HG03025 (cell line): ENCODE data around the gene TMEM37.

ENCODE experiments used
- ATAC-seq: cut with Tn5 transposase; IDR thresholded peaks from one replicate; pipeline ENCODE4 v1.9.1; 2021; ENCODE audit warnings: mild to moderate bottlenecking, moderate library complexity; ENCODE audit not compliant: unreplicated experiment, low FRiP score

Gene TMEM37

GRCh38 chr2:119475857-119476244 lies 44.2 kb downstream of the TMEM37 start:
- no peak for ATAC-seq

DNA sequence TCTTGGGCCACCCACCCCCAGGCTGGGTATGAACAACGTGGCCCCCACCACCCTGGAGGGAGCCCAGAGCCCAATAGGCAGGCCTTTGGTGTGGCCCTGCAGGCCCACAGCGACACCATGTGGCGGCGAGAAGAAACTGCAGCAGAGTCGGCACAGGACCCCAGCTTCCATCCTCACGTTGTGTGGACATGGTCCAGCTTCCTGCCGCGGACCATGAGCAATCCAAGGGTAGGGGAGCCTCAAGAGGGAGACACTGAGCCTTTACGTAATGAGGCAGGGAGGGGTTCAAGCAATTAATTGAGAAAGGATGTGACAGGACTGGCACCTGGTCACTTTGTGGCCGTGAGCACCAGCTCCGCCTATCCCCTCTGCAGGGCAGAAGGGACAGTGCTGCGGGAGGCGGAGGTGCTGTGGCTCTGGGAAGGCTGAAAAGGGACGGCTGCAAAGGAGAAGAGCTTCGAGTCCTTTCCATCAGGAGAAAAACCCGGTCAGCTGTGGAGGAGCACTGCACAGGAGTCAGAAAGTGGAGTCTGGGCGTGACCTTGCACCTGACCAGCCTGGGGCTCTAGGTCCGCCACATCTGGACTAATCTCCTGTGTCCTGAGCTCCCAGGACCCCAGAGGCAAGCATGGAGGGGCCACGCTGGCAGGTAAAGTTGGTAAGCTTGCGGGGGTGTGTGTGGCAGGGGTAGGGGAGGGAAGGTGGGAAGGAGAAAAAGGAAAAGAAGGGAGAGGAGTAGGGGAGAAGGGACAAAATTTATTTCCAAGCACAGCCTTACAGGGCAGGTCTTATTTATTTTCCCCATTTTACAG lies 44.9 kb downstream of the TMEM37 start:
- ATAC-seq, result peak; percentile 62

- ATAC-seq, result no peak
Measured at GRCh38 chr2:119477113-119477505, 45.5 kb downstream of the TMEM37 start.

GRCh38 chr2:119478188-119478977 lies 46.7 kb downstream of the TMEM37 start:
- no peak for ATAC-seq

DNA sequence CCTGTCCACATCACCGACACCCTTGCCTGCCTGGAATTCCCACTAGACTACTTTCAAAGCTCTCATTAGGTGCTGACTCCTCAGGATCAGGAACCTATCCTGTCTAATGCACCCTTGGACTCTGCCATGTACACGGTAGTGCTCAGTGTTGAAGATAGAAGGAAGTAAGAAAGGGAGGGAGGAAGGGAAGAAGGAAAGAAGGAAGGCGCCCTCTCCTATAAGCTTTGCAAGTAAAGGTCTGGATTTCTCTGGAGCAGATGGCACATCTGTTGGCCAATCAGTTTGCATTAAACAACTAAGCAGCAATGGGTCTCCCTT lies 47.3 kb downstream of the TMEM37 start:
- ATAC-seq, result no peak

DNA sequence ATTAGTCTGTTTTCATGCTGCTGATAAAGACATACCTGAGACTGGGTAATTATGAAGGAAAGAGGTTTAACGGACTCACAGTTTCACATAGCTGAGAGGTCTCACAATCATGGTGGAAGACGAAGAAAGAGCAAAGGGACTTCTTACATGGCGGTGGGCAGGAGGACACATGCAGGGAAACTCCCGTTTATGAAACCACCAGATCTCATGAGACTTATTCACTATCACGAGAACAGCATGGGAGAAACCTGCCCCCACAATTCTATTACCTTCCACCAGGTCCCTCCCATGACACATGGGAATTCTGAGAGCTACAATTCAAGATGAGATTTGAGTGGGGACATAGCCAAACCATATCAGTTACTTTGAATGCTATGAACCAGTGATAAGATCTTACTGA lies 48.5 kb downstream of the TMEM37 start:
- ATAC-seq, result no peak

- ATAC-seq, result no peak
Measured at GRCh38 chr2:119480718-119481142, 49.1 kb downstream of the TMEM37 start.

DNA sequence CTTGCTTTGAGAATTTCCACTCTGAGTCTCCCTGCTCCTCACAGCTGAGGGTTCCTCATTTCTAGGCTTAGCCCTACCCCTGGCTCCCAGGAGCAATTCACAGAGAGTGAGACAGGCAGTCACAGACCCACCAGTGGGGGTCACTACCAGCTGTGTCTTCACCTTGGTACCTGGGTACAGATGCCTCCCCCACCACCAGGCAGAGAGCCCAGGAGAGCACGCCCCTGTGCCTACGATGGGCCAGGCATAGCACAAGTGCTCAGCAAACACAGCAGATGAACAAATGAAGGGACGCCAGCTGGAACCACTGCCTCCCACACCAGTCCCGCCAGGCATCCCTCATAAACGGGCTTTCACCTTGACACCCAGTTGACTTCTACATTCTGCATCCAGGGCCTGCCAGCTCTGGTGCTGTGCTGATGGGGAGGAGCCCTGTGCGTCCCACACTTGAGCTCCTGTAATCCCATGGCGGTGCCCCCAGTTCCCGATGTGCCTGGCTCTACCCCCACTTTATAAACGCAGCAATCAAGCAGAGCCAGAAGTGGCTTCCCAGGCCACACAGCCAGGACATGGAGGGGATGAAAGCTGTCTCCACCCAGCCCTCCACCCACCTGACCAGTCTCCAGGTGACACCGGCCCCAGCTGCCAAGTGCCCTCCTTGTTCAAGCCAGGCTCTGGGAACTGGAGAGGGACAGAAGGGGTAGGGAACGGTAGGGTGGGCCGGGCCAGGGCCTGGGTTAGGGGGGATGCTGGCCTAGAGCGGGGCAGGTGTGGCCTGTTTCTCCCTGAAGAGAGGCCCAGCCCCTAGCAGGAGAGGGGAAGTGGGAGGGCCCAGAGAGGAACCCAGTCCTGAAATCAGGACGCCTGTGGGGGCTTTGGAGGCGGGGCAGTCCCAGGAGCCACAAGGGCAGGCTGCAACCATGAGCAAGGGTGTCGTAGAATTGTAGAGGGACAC lies 50.1 kb downstream of the TMEM37 start:
- no peak for ATAC-seq

- no peak for ATAC-seq
Measured at GRCh38 chr2:119482481-119483394, 51.1 kb downstream of the TMEM37 start.

DNA sequence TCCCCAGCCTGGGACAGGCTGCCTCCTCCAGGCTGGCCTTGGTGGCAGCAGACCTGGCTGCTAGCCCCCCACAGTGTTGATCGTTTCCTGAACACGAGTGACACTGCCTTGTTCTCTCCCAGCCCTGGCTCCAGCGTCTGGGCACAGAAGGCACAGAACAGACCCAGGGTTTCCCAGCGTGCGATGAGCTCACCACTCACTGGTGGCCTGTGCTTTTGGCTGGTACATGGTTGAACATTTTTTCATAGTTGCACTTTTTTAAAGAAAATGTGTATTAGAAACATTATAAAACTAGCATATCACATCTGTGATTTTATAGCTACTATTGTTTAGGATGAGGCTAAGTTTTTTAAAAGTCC lies 51.7 kb downstream of the TMEM37 start:
- ATAC-seq, result no peak

GRCh38 chr2:119483896-119484718 lies 52.5 kb downstream of the TMEM37 start:
- ATAC-seq, result no peak

GRCh38 chr2:119484834-119485233 lies 53.2 kb downstream of the TMEM37 start:
- no peak for ATAC-seq

DNA sequence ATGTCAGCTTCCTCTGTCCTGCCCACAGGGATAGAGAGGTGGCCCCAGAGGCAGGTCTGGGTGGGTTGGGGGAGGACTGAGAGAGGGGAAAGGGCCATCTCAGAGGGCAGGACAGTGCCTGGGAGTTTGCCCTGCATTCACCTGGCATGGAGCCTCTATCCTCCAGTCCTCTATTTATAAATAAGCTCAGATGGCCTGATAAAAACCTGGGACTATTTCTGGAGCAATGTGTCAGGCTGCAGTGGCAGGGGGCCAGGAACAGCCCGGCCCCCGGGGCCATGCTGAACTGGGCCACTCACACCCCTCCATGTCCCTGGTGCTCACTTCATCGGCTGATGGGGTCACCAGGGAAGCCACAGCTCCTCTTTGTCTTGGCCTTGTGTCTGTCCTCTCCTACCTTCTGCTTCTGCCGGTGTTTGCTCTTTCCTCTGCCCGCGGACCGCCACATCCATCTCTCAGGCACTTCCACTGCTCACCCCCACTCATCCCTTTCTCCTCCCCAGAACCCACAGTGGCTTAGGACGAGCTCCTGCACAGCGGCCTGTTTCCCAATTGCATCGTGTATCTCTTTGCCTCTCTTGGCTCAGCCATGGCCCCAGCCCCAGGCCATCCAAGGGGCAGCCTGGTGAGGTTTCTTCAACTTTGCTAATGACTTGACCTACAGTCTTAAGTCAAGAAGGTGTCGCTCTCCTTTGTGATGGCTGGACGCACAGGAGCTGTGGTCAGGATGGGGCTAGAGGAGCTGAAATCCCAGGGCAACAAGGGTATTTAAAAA lies 53.9 kb downstream of the TMEM37 start:
- ATAC-seq, result no peak

- no peak for ATAC-seq
Measured at GRCh38 chr2:119486196-119486827, 54.7 kb downstream of the TMEM37 start.

DNA sequence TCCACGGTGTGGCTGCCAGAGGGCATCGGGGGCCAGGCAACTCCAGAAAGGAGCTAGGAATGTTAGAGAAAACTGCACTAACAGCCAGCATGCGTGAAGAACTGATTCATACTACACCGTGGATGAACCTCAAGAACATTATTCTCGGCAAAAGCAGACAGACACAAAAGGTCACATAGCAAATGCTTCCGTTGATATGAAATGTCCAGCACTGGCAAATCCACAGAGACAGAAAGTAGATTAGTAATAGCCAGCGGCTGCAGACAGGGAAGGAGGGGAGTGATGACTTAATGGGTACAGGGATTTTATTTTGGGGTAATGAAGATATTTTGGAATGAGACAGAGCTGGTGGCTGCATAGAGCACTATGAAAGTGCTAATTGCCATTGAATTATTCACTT lies 55.2 kb downstream of the TMEM37 start:
- ATAC-seq, result no peak

GRCh38 chr2:119487434-119488244 lies 56.0 kb downstream of the TMEM37 start:
- ATAC-seq, result peak; percentile 46
